GM18870 (cell line): Measurements from ENCODE around the gene SIX2.

ENCODE experiments used
- ATAC-seq: cut with Tn5 transposase; IDR thresholded peaks from one replicate; pipeline ENCODE4 v1.9.1; 2021; ENCODE audit warnings: moderate library complexity; ENCODE audit not compliant: unreplicated experiment

Gene SIX2

DNA sequence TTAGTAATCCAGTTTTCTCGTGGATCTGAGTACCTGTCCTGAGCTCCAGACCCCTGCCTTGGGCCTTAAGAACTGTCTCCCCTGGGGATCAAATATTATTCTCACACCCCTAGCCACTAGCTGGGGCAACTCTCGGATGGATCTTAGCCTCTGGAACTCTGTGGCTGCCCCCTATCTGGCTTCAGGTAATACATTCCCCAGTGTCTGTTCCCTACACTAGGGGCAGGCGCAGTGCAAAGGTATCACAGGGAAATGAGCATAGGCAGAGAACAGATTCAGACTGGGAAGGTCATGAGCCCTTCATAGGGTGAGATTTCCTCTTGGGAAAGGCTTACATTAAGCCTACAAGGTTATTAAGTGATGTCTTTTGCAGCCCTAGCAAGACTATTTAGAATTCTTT lies 11.2 kb upstream of the SIX2 start:
- ATAC-seq, result no peak

- no peak for ATAC-seq
Observed at GRCh38 chr2:45018023-45018422, 8.8 kb upstream of the SIX2 start.

GRCh38 chr2:45014831-45015230 lies 5.6 kb upstream of the SIX2 start:
- ATAC-seq, result no peak

- no peak for ATAC-seq
Observed at GRCh38 chr2:45014016-45014702, 4.9 kb upstream of the SIX2 start.

DNA sequence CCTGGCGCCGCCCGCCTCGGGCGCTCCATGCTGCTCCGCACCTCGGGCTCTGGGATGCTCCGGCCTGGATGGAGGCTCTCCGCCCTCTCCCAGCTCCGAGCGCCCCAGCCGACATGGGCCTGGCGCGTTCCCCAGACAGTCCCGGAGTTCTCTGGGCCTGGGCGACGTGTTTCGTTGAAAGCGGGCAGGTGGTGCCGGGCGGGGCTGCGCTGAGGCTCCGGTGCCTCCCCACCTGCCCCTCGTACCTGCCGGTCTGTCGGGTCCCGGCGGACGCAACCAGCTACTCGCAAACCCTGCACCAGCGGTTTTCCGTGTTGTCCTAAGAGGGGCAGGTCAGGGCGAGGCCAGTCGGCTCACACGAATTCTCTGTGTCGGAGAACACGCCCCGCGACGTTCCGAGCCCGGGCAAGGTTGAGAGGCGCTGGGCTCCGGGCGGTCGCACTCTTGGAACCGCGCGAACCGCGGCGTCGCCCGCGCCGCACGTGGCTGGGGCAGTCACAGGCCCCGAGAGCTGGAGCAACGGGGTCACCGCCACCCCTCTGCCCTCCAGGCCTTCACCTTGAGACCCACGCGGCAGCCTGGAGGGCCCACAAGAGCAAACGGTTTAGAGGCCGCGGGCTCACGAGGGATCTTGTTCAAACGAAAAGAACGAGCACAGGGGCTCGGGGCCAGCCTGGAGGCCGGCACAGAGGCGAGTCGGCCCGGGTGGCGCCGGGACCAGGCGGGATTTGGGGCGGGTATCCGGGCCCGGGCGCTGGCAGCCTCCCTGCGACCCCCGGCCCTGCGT lies 4.2 kb upstream of the SIX2 start:
- no peak for ATAC-seq

DNA sequence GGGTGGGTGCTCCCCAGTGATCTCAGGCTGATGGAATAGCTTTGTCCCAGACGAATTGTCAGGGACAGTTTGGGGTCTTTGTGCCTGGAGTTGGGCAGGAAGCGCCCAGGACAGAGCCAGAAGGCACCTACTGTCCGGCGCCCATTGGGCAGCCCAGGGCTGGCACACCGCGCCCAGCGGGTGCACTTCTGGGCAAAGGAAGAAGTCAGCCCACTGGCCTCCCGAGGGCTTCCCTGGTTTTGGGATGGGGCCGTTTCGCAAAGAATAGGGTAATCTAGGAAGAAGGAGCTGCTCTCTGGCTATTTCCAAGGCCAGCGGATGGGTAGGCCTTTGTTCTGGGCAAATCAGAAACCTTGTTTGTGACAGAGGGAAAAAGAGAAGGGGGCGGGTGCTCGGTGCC lies 3.5 kb upstream of the SIX2 start:
- no peak for ATAC-seq

DNA sequence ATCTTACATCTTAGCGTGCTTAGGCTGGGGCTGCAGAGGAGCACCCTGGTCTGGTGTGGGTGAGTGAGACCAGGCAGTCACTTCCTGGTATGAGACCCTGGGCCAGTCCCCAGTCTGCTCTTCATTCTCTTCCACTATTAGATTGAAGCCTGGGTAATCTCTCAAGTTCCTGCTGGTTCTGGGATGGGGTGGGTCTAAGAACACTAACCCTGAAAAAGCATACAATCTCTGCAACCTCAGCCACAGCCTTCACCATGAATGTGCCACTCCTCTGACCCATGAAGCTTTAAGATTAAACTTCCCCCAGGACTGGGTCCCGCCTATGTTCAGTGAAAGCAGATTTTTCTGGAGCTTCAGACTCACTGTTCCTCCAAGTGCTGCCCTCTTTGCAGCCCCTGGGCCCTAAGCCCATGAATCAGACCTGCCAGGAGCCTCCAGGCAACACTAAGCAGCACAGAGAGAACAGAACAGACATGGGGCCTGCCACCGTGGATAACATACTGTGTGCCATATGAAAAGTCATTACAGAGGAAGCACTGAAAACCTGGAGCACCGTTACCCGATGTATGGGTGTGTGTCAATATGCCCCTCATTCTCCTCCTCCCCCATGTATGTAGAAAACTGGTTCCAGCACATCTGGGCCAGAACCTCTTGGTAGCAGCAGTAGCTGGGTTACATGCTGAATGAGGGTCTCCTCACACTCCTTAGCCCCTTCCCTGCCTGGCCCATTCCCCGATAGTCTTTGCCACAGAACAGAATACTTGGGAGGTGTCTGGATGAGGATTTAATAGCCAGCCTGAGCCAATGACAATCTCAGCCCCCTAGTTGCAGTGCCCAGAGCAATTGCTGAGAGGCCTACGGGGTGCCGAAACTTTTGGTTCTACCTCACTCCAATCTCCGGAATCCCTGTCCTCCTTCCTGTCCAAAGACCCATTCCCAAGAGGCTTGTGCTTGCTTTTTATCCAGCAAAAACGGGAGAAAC lies 2.7 kb upstream of the SIX2 start:
- ATAC-seq, result no peak

GRCh38 chr2:45011121-45011520 lies 1.9 kb upstream of the SIX2 start:
- ATAC-seq, result no peak

- ATAC-seq, result no peak
Observed at GRCh38 chr2:45010702-45011012, 1.4 kb upstream of the SIX2 start.

DNA sequence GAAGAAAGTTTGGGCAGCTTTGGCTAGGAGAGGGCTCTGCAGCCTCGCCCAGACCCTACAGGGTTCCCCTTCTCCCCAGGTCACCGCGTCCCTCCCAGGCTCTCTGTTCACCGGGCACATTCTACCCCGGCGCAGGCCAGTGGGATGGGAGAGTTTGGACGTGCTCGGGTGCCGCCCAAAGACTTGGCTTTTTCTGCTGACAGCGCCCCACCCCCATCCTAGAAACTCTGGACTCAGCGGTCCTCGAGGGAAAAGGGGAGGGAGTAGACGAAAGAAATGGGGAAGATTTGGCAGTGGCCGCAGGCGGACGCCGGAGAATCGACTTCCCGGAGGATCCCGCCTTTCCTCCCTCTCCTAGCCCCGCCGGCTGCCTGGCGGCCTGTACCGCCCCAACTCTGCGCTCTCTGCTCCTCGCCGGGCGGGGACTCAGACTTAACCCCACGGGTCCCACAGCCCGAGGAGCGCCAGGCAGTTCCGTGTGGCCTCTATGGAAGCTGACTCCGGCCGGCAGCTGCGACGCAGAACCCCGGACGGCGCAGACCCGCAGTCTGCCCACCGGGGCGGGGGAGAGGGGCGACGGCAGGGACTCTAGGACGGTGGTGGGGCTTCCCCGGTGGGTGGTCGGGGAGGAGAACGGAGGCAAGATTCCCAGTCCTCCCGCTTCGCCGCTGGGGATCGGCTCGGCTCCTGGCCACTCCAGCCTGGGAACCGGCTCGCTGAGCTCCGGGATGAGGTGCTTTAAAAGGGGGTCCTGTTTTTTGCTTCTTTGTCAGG lies 863 bp upstream of the SIX2 start:
- ATAC-seq, result no peak

- ATAC-seq, result no peak
Observed at GRCh38 chr2:45008296-45009129, 739 bp downstream of the SIX2 start.

GRCh38 chr2:45007961-45008295 lies 1.3 kb downstream of the SIX2 start:
- no peak for ATAC-seq

GRCh38 chr2:45006942-45007287 lies 2.3 kb downstream of the SIX2 start:
- no peak for ATAC-seq

GRCh38 chr2:45006041-45006941 lies 3.0 kb downstream of the SIX2 start:
- no peak for ATAC-seq

GRCh38 chr2:45005261-45006002 lies 3.8 kb downstream of the SIX2 start:
- ATAC-seq, result no peak

DNA sequence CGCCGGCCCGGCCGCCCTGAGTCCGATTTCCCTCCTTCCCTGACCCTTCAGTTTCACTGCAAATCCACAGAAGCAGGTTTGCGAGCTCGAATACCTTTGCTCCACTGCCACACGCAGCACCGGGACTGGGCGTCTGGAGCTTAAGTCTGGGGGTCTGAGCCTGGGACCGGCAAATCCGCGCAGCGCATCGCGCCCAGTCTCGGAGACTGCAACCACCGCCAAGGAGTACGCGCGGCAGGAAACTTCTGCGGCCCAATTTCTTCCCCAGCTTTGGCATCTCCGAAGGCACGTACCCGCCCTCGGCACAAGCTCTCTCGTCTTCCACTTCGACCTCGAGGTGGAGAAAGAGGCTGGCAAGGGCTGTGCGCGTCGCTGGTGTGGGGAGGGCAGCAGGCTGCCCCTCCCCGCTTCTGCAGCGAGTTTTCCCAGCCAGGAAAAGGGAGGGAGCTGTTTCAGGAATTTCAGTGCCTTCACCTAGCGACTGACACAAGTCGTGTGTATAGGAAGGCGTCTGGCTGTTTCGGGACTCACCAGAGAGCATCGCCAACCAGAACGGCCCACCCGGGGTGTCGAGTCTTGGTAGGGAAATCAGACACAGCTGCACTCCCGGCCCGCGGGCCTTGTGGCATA lies 4.6 kb downstream of the SIX2 start:
- no peak for ATAC-seq

- ATAC-seq, result no peak
Observed at GRCh38 chr2:45003579-45004551, 5.4 kb downstream of the SIX2 start.
